ENCODE measurements around the gene ANAPC10.
"Not testable (repeated sequence)": the region's sequence is repeated elsewhere in the genome, so short reads cannot be mapped to it uniquely, and the experiment has no call there.

The ANAPC10 gene

GRCh38 chr4:145047151-145047550 is 50.8 kb downstream of the ANAPC10 start:
- Mint-ChIP-seq H3K4me1 (peaks cover 31% of the 10 kb centered on the region), H3K36me3 (no peaks in the 10 kb centered on the region), H3K9me3 (no peaks in the 10 kb centered on the region), H3K27ac (no peak overlapping the region), H3K4me3 (no peak overlapping the region)
- DNase-seq (ENCODE audit: low spot score in 2 of 2), result no peak
- no peak for ATAC-seq

GRCh38 chr4:145045180-145045579 is 52.8 kb downstream of the ANAPC10 start:
- DNase-seq (ENCODE audit: low spot score in 2 of 2), result no peak
- Mint-ChIP-seq H3K4me3 (no peak overlapping the region), H3K4me1 (peaks cover 31% of the 10 kb centered on the region), H3K36me3 (peaks cover 2% of the 10 kb centered on the region), H3K9me3 (no peaks in the 10 kb centered on the region), H3K27ac (no peak overlapping the region)
- ATAC-seq, result no peak

GRCh38 chr4:145044341-145044740 is 53.7 kb downstream of the ANAPC10 start:
- H3K36me3 Mint-ChIP-seq, result peaks cover 6% of the 10 kb centered on the region
- no peak for ATAC-seq

GRCh38 chr4:145043306-145043705 is 54.7 kb downstream of the ANAPC10 start:
- H3K36me3 Mint-ChIP-seq, result peaks cover 6% of the 10 kb centered on the region
- no peaks in the 10 kb centered on the region for H3K9me3 Mint-ChIP-seq
- peaks cover 21% of the 10 kb centered on the region for H3K4me1 Mint-ChIP-seq
- no peak overlapping the region for H3K4me3 Mint-ChIP-seq
- H3K27ac Mint-ChIP-seq, result no peak overlapping the region
- ATAC-seq (no peak), DNase-seq (ENCODE audit: low spot score in 2 of 2) (no peak)

More at GRCh38 chr4:145044341-145044740, 53.7 kb downstream of the ANAPC10 start:
- Mint-ChIP-seq H3K4me1 (peaks cover 24% of the 10 kb centered on the region), H3K4me3 (no peak overlapping the region), H3K9me3 (no peaks in the 10 kb centered on the region), H3K27ac (no peak overlapping the region)
- DNase-seq (ENCODE audit: low spot score in 2 of 2), result no peak

- Mint-ChIP-seq H3K36me3 (peaks cover 6% of the 10 kb centered on the region), H3K9me3 (no peaks in the 10 kb centered on the region), H3K27ac (no peak overlapping the region), H3K4me1 (peaks cover 18% of the 10 kb centered on the region), H3K4me3 (no peak overlapping the region)
- DNase-seq (ENCODE audit: low spot score in 2 of 2), result no peak
- no peak for ATAC-seq
Observed at GRCh38 chr4:145042601-145043285, 55.3 kb downstream of the ANAPC10 start.

- Mint-ChIP-seq H3K9me3 (no peaks in the 10 kb centered on the region), H3K4me1 (peaks cover 6% of the 10 kb centered on the region), H3K27ac (no peak overlapping the region), H3K36me3 (peaks cover 6% of the 10 kb centered on the region), H3K4me3 (no peak overlapping the region)
- ATAC-seq (no peak), DNase-seq (ENCODE audit: low spot score in 2 of 2) (no peak)
Observed at GRCh38 chr4:145041378-145041777, 56.6 kb downstream of the ANAPC10 start.

GRCh38 chr4:145035494-145036136 is 62.4 kb downstream of the ANAPC10 start:
- H3K9me3 Mint-ChIP-seq, result no peaks in the 10 kb centered on the region
- H3K4me1 Mint-ChIP-seq, result no peaks in the 10 kb centered on the region
- DNase-seq (ENCODE audit: low spot score in 2 of 2), result no peak
- ATAC-seq, result no peak
- peaks cover 13% of the 10 kb centered on the region for H3K36me3 Mint-ChIP-seq
- H3K4me3 Mint-ChIP-seq, result no peak overlapping the region
- H3K27ac Mint-ChIP-seq, result no peak overlapping the region

GRCh38 chr4:145034727-145035211 is 63.2 kb downstream of the ANAPC10 start:
- no peak for ATAC-seq
- peaks cover 7% of the 10 kb centered on the region for H3K36me3 Mint-ChIP-seq
- no peak for DNase-seq (ENCODE audit: low spot score in 2 of 2)
- H3K9me3 Mint-ChIP-seq, result no peaks in the 10 kb centered on the region
- H3K4me3 Mint-ChIP-seq, result no peak overlapping the region
- no peak overlapping the region for H3K27ac Mint-ChIP-seq
- H3K4me1 Mint-ChIP-seq, result no peaks in the 10 kb centered on the region

- H3K9me3 Mint-ChIP-seq, result peaks cover 9% of the 10 kb centered on the region
Observed at GRCh38 chr4:145019346-145019745, 78.7 kb downstream of the ANAPC10 start.

GRCh38 chr4:145014365-145014764 is 83.6 kb downstream of the ANAPC10 start:
- Mint-ChIP-seq H3K4me3 (no peak overlapping the region), H3K27ac (no peak overlapping the region), H3K9me3 (peaks cover 3% of the 10 kb centered on the region), H3K36me3 (no peaks in the 10 kb centered on the region), H3K4me1 (peaks cover 33% of the 10 kb centered on the region)
- DNase-seq (ENCODE audit: low spot score in 2 of 2), result no peak
- no peak for ATAC-seq

More at GRCh38 chr4:145019346-145019745, 78.7 kb downstream of the ANAPC10 start:
- H3K36me3 Mint-ChIP-seq, result no peaks in the 10 kb centered on the region
- peak overlapping the region; percentile 26 for H3K4me3 Mint-ChIP-seq
- H3K4me1 Mint-ChIP-seq, result peaks cover 37% of the 10 kb centered on the region
- ATAC-seq, result no peak
- H3K27ac Mint-ChIP-seq, result peak overlapping the region; percentile 88
- no peak for DNase-seq (ENCODE audit: low spot score in 2 of 2)

GRCh38 chr4:145012841-145013240 is 85.2 kb downstream of the ANAPC10 start:
- no peaks in the 10 kb centered on the region for H3K36me3 Mint-ChIP-seq
- H3K27ac Mint-ChIP-seq, result peak overlapping the region; percentile 23
- ATAC-seq (no peak), DNase-seq (ENCODE audit: low spot score in 2 of 2) (no peak)
- peaks cover 38% of the 10 kb centered on the region for H3K4me1 Mint-ChIP-seq
- no peak overlapping the region for H3K4me3 Mint-ChIP-seq
- peaks cover 3% of the 10 kb centered on the region for H3K9me3 Mint-ChIP-seq

- Mint-ChIP-seq H3K4me3 (no peak overlapping the region), H3K4me1 (peaks cover 48% of the 10 kb centered on the region), H3K9me3 (peaks cover 7% of the 10 kb centered on the region), H3K27ac (no peak overlapping the region), H3K36me3 (peaks cover 4% of the 10 kb centered on the region)
- no peak for DNase-seq (ENCODE audit: low spot score in 2 of 2)
- no peak for ATAC-seq
Observed at GRCh38 chr4:145011636-145012035, 86.4 kb downstream of the ANAPC10 start.

- not testable (repeated sequence) for ATAC-seq; DNase-seq (ENCODE audit: low spot score in 2 of 2); H3K4me3 Mint-ChIP-seq; H3K27ac Mint-ChIP-seq; H3K9me3 Mint-ChIP-seq; H3K36me3 Mint-ChIP-seq
- H3K4me1 Mint-ChIP-seq, result peaks cover 48% of the 10 kb centered on the region
Observed at GRCh38 chr4:145010315-145010714, 87.7 kb downstream of the ANAPC10 start.

- Mint-ChIP-seq H3K36me3 (peaks cover 4% of the 10 kb centered on the region), H3K4me3 (no peak overlapping the region)
Observed at GRCh38 chr4:145003675-145004074, 94.3 kb downstream of the ANAPC10 start.

GRCh38 chr4:145001635-145002034 is 96.4 kb downstream of the ANAPC10 start:
- ATAC-seq, result no peak
- Mint-ChIP-seq H3K36me3 (no peaks in the 10 kb centered on the region), H3K4me3 (no peak overlapping the region)

More at GRCh38 chr4:145003675-145004074, 94.3 kb downstream of the ANAPC10 start:
- Mint-ChIP-seq H3K9me3 (peaks cover 8% of the 10 kb centered on the region), H3K27ac (no peak overlapping the region), H3K4me1 (peaks cover 27% of the 10 kb centered on the region)
- no peak for DNase-seq (ENCODE audit: low spot score in 2 of 2)
- ATAC-seq, result no peak

GRCh38 chr4:145000656-145001055 is 97.3 kb downstream of the ANAPC10 start:
- DNase-seq (ENCODE audit: low spot score in 2 of 2); H3K27ac Mint-ChIP-seq; H3K36me3 Mint-ChIP-seq; ATAC-seq; H3K4me3 Mint-ChIP-seq: not testable (repeated sequence)
- H3K9me3 Mint-ChIP-seq, result peaks cover 10% of the 10 kb centered on the region
- H3K4me1 Mint-ChIP-seq, result peaks cover 14% of the 10 kb centered on the region

More at GRCh38 chr4:145001635-145002034, 96.4 kb downstream of the ANAPC10 start:
- H3K9me3 Mint-ChIP-seq, result peaks cover 11% of the 10 kb centered on the region
- H3K4me1 Mint-ChIP-seq, result peaks cover 14% of the 10 kb centered on the region
- no peak for DNase-seq (ENCODE audit: low spot score in 2 of 2)
- no peak overlapping the region for H3K27ac Mint-ChIP-seq

Data from stimulated activated effector memory CD8-positive, alpha-beta T cell treated with anti-CD3 and anti-CD28 coated beads, Interleukin-12 subunit alpha, Interleukin-12 subunit beta, amount 100 ng/mL, for 72 hours (primary cell).